Neutrophil (primary cell): Measurements from ENCODE around the gene SENP7.
A peak's percentile ranks its signal among the peaks of the same experiment; 100 is the strongest.

Experiments
- H3K27ac ChIP-seq: fragments of 200-600 bp; sonication (generic); 2 replicates; pipeline ENCODE4 v1.5.1; 2016; ENCODE audit warnings: mild to moderate bottlenecking, moderate library complexity
- H3K27me3 ChIP-seq: fragments of 200-600 bp; sonication (generic); 2 replicates; pipeline ENCODE4 v1.6.0; 2016; ENCODE audit warnings: mild to moderate bottlenecking
- H3K36me3 ChIP-seq: fragments of 200-600 bp; sonication (generic); 2 replicates; pipeline ENCODE4 v1.5.1; 2017
- H3K4me1 ChIP-seq, 2 experiments: fragments of 200-600 bp in 1 of 2; sonication (generic) in 1 of 2; 1 replicate in 1 of 2; 2 replicates in 1 of 2; pipeline versions ENCODE4 v1.5.1 to v1.6.1; 2013 to 2016; ENCODE audit warnings: low read depth in 1 of 2, low read length in 1 of 2, mild to moderate bottlenecking in 1 of 2, moderate library complexity in 1 of 2; ENCODE audit not compliant: control insufficient read depth in 1 of 2, insufficient read depth in 1 of 2
- H3K4me3 ChIP-seq, 2 experiments: fragments of 200-600 bp in 1 of 2; sonication (generic) in 1 of 2; 1 replicate in 1 of 2; 2 replicates in 1 of 2; pipeline ENCODE4 v1.5.1; 2013 to 2016; ENCODE audit warnings: low read depth in 1 of 2, low read length in 1 of 2, mild to moderate bottlenecking in 1 of 2, moderate library complexity in 1 of 2
- H3K9me3 ChIP-seq: fragments of 200-600 bp; sonication (generic); 2 replicates; pipeline ENCODE4 v1.5.1; 2016
- TF ChIP-seq, protein P1 (sequence below): fragments of 200-600 bp; sonication (generic); IDR thresholded peaks from 2 replicates; pipeline ENCODE4 v1.5.1; 2016; ENCODE audit warnings: antibody characterized with exemption

SENP7 gene

DNA sequence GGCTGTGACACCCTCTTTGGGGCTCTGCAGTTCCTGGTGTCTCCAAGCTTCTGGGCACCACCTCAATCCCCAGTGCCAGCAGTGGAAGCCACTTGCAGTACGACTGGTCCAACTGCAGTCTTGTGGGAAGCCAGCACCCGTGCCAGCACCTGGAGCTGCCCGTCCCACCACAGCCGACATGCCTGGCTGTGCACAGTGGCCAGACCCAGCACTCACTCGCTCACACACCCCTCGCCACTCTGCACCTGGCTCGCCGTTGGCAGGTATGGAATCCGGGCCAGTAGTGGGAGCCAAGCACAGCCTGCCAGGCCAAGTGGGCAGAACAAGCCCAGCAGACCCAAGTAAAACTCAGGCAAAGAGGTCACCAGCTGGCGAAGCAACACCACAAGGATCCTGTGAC, 128.6 kb downstream of the SENP7 start:
- no peak overlapping the region for H3K27ac ChIP-seq
- H3K9me3 ChIP-seq = no peaks in the 10 kb centered on the region
- H3K4me3 ChIP-seq = no peak overlapping the region
- H3K27me3 ChIP-seq = no peaks in the 10 kb centered on the region
- no peaks in the 10 kb centered on the region for H3K36me3 ChIP-seq
- no peaks in the 10 kb centered on the region for H3K4me1 ChIP-seq
- TF ChIP-seq, protein P1, sequence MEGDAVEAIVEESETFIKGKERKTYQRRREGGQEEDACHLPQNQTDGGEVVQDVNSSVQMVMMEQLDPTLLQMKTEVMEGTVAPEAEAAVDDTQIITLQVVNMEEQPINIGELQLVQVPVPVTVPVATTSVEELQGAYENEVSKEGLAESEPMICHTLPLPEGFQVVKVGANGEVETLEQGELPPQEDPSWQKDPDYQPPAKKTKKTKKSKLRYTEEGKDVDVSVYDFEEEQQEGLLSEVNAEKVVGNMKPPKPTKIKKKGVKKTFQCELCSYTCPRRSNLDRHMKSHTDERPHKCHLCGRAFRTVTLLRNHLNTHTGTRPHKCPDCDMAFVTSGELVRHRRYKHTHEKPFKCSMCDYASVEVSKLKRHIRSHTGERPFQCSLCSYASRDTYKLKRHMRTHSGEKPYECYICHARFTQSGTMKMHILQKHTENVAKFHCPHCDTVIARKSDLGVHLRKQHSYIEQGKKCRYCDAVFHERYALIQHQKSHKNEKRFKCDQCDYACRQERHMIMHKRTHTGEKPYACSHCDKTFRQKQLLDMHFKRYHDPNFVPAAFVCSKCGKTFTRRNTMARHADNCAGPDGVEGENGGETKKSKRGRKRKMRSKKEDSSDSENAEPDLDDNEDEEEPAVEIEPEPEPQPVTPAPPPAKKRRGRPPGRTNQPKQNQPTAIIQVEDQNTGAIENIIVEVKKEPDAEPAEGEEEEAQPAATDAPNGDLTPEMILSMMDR = no peak

DNA sequence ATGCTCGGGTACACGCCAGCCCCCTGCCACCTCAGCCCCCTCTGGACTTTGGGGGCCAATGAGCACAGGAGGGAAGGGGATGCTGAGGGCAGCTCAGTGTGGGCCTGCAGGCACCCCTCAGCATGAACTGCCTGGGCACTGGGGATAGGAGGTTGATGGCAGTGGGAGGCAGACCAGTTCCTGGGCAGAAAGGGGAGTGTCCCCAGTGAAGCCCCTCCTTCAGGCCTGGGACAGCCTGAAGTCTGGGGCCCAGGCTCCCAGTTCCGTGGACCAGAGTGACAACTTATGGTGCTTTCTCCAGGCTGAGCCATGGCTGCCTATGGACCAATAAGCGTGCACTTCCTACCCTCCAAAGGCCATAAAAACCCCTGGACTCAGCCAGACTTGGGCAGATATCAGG, 129.4 kb downstream of the SENP7 start:
- Histone ChIP-seq H3K9me3 (no peaks in the 10 kb centered on the region), H3K4me3 (no peak overlapping the region), H3K36me3 (no peaks in the 10 kb centered on the region), H3K4me1 (no peaks in the 10 kb centered on the region), H3K27me3 (no peaks in the 10 kb centered on the region), H3K27ac (no peak overlapping the region)
- TF ChIP-seq, protein P1 = no peak

DNA sequence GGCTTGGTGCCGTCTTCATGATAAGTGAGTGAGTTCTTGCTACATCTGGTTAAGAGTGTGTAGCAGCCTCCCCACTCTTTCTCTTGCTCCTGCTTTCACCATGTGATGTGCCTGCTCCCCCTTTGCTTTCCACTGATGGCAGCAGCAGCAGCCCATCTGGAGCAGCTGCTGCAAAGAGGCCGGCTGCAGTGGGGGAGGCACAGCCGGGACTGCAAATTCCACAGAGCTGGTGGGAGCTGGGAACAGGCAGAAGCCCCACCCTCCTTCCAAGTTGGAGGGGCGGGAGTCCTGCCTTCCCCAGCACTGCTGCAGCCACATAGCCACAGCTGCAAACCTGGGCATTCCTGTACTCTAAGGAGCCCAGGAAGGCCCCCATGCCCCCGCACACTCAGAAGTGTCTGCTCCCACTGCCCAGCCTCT, 129.8 kb downstream of the SENP7 start:
- Histone ChIP-seq H3K36me3 (no peaks in the 10 kb centered on the region), H3K9me3 (no peaks in the 10 kb centered on the region), H3K27me3 (no peaks in the 10 kb centered on the region), H3K4me3 (no peak overlapping the region), H3K4me1 (no peaks in the 10 kb centered on the region), H3K27ac (no peak overlapping the region)
- TF ChIP-seq, protein P1 = no peak

DNA sequence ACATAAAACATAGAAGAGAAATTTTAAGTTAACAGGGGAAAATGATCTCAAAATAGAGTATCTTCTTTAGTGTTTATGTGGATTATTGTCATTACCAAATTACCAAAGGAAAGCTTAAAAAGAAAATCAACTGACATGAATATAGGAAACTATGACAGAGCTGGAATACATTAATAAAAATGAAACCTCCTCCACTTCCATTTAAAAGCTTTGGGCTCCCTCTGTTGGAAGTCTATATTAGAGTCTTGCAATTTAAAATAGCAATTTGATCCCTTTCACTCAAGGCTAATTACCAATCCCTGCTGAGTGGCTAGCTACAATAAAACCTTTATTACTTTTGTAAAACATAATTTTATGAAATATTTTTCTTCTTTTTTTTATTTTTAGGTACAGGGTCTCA, 131.2 kb downstream of the SENP7 start:
- Histone ChIP-seq H3K9me3 (no peaks in the 10 kb centered on the region), H3K36me3 (no peaks in the 10 kb centered on the region), H3K27ac (no peak overlapping the region), H3K4me3 (no peak overlapping the region), H3K4me1 (no peaks in the 10 kb centered on the region), H3K27me3 (no peaks in the 10 kb centered on the region)
- TF ChIP-seq, protein P1 = no peak

DNA sequence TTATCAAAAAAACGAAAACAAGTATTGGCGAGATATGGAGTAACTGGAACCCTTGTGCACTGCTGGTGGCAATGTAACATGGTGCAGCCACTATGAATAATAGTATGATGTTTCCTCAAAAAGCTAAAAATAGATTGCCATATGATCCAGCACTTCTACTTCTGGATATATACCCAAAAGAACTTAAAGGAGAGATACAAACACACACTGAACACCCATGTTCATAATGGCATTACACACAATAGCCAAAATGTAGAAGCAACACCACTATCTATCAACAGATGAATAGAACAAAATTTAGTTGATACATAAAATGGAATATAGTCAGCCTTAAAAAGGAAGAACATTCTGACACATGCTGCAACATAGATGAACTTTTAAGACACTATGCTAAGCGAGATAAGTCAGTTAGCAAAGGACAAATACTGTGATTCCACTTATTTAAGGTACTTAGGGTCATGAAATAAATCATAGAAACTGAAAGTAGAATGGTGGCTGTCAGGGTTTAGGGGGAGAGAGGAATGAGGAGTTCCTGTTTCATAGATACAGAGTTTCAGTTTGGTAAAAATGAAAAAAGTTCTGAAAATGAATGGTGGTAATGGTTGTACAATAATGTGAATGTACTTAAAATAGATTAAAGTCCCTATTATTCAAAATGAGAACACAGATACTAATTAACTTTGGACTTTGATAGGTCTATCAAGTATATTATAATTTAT, 133.2 kb downstream of the SENP7 start:
- no peak overlapping the region for H3K4me3 ChIP-seq
- no peaks in the 10 kb centered on the region for H3K9me3 ChIP-seq
- H3K27ac ChIP-seq = peak overlapping the region; percentile 26
- TF ChIP-seq, protein P1 = no peak
- H3K27me3 ChIP-seq = no peaks in the 10 kb centered on the region
- H3K4me1 ChIP-seq = no peaks in the 10 kb centered on the region
- H3K36me3 ChIP-seq = no peaks in the 10 kb centered on the region
